OCI-LY3 (cell line): ENCODE data around the gene REXO1.
A peak's percentile ranks its signal among the peaks of the same experiment; 100 is the strongest.

Experiments used
- EZH2phosphoT487 ChIP-seq: fragments of 200-600 bp; shearing (Covaris generic); IDR thresholded peaks from 2 replicates; pipeline ENCODE4 v1.6.1; 2018; ENCODE audit warnings: antibody characterized with exemption, mixed run types, low read depth
- TF ChIP-seq, protein P1 (sequence below): fragments of 200-600, 300-600 bp; sonication (generic); IDR thresholded peaks from 2 replicates; pipeline ENCODE4 v1.5.1; 2014; ENCODE audit warnings: antibody characterized with exemption, low read length, low read depth

DNA sequence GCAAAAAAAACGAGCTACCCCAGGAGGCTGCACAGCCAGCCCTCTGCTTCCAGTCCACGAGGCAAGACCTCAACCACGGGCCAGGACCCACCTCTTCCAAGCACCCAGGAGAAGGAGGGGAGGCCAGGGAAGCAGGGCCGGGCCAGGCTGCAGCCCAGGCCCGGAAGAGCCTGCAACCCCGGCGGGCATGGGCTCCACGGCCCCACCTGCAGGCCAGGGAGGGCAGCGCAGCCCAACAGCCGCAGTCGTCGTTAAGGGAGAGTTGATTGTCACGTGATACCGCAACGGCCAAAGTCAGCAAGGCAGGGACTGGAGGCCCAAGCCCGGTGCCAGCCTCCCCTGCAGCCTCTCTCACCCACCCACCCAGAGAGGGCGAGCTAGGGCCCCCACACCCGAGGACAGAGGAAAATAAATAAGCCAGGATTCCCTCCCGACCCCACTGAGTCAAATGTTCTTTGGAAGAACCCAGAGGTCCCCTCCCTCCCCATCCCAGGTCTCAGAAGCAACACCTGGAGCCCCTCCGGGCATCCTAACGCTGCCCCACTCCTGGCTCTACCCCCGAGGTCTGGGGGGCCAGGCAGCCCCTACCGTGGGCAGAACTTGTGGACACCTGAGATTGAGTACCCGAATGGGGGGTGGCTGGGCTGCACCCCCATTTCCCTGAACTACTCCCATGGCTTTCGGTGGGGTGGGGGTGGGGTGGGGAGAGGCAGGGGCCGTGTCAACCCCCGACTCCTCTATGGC is 5.2 kb upstream of the REXO1 start:
- TF ChIP-seq, protein P1, sequence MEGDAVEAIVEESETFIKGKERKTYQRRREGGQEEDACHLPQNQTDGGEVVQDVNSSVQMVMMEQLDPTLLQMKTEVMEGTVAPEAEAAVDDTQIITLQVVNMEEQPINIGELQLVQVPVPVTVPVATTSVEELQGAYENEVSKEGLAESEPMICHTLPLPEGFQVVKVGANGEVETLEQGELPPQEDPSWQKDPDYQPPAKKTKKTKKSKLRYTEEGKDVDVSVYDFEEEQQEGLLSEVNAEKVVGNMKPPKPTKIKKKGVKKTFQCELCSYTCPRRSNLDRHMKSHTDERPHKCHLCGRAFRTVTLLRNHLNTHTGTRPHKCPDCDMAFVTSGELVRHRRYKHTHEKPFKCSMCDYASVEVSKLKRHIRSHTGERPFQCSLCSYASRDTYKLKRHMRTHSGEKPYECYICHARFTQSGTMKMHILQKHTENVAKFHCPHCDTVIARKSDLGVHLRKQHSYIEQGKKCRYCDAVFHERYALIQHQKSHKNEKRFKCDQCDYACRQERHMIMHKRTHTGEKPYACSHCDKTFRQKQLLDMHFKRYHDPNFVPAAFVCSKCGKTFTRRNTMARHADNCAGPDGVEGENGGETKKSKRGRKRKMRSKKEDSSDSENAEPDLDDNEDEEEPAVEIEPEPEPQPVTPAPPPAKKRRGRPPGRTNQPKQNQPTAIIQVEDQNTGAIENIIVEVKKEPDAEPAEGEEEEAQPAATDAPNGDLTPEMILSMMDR: peak; percentile 85
- TF ChIP-seq EZH2phosphoT487: no peak
